ENCODE results near the gene KBTBD13.

DNA sequence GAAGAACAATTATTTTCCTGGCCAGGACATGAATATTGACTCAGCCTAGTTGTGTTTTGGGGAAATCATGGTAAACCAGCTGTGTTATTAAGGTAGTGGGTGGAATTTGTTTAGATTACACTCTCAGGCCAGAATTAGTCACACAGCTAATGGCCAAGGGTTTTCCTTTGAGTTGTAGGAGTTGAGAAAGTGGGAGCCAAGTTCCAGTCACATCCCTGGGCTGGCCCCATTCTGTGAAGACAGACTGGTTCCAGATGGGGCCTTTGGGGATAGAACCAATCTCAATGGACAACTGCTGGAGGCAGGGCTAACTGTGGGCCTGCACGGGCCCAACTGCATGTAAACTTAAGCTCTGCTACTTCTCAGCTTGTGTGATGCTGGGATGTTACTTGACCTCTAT, 7.4 kb upstream of the KBTBD13 start:
- TF ChIP-seq CTCF (IDR thresholded peaks at IDR 0.05) (no peak), POLR2A (IDR thresholded peaks at IDR 0.05) (no peak)

Data from heart left ventricle (tissue), 13 donors.